Activated naive CD4-positive, alpha-beta T cell treated with anti-CD3 and anti-CD28 coated beads, Interleukin-2, amount 10 ng/mL, durations not matched to agents 7 days and 5 days (primary cell): Measurements from ENCODE around the gene OR51V1.

Source experiments
- CTCF ChIA-PET: fragments of 350-600 bp; sonication (Branson Sonifier 250); formaldehyde crosslinking; loops from one replicate; lab custom pipeline; 2021; ENCODE audit warnings: antibody characterized with exemption; lab: Charles Lee
- DNase-seq: peaks from one replicate; pipeline ENCODE4 v3.0.0-alpha.2; 2020
- H3K27ac Mint-ChIP-seq: one replicate; pipeline ENCODE4 v1.8.0; 2021; ENCODE audit warnings: mild to moderate bottlenecking, moderate library complexity, mixed read lengths
- H3K27me3 Mint-ChIP-seq: one replicate; pipeline ENCODE4 v1.8.0; 2021; ENCODE audit warnings: mild to moderate bottlenecking, mixed read lengths
- H3K36me3 Mint-ChIP-seq: one replicate; pipeline ENCODE4 v1.8.0; 2021; ENCODE audit warnings: mixed read lengths
- H3K4me1 Mint-ChIP-seq: one replicate; pipeline ENCODE4 v1.8.0; 2021; ENCODE audit warnings: mixed read lengths
- H3K4me3 Mint-ChIP-seq: one replicate; pipeline ENCODE4 v1.8.0; 2021; ENCODE audit warnings: mild to moderate bottlenecking, moderate library complexity, mixed read lengths
- H3K9me3 Mint-ChIP-seq: one replicate; pipeline ENCODE4 v1.8.0; 2021; ENCODE audit warnings: mixed read lengths

OR51V1 gene

GRCh38 chr11:5224538-5225479, 24.3 kb upstream of the OR51V1 start:
- CTCF ChIA-PET: no interaction called here
- DNase-seq: no peak
- Mint-ChIP-seq H3K36me3 (no peaks in the 10 kb centered on the region), H3K27me3 (no peaks in the 10 kb centered on the region), H3K4me1 (no peaks in the 10 kb centered on the region), H3K9me3 (no peaks in the 10 kb centered on the region), H3K4me3 (no peak overlapping the region), H3K27ac (no peak overlapping the region)

GRCh38 chr11:5223686-5224085, 23.2 kb upstream of the OR51V1 start:
- CTCF ChIA-PET: no interaction called here
- Mint-ChIP-seq H3K36me3 (no peaks in the 10 kb centered on the region), H3K27me3 (no peaks in the 10 kb centered on the region), H3K4me3 (no peak overlapping the region), H3K9me3 (no peaks in the 10 kb centered on the region), H3K4me1 (no peaks in the 10 kb centered on the region), H3K27ac (no peak overlapping the region)
- DNase-seq: no peak

- no peak overlapping the region for H3K27ac Mint-ChIP-seq
- H3K4me1 Mint-ChIP-seq: no peaks in the 10 kb centered on the region
- CTCF ChIA-PET: no interaction called here
- no peaks in the 10 kb centered on the region for H3K27me3 Mint-ChIP-seq
- no peaks in the 10 kb centered on the region for H3K9me3 Mint-ChIP-seq
- DNase-seq: no peak
- H3K36me3 Mint-ChIP-seq: no peaks in the 10 kb centered on the region
- no peak overlapping the region for H3K4me3 Mint-ChIP-seq
Observed at GRCh38 chr11:5223146-5223545, 22.7 kb upstream of the OR51V1 start.

GRCh38 chr11:5210376-5210885, 9.9 kb upstream of the OR51V1 start:
- Mint-ChIP-seq H3K9me3 (no peaks in the 10 kb centered on the region), H3K27me3 (no peaks in the 10 kb centered on the region), H3K36me3 (no peaks in the 10 kb centered on the region), H3K27ac (no peak overlapping the region), H3K4me3 (no peak overlapping the region), H3K4me1 (no peaks in the 10 kb centered on the region)
- DNase-seq: no peak
- CTCF ChIA-PET: no interaction called here

GRCh38 chr11:5204787-5205186, 4.3 kb upstream of the OR51V1 start:
- Mint-ChIP-seq H3K4me1 (no peaks in the 10 kb centered on the region), H3K36me3 (no peaks in the 10 kb centered on the region), H3K27me3 (no peaks in the 10 kb centered on the region), H3K4me3 (no peak overlapping the region), H3K9me3 (no peaks in the 10 kb centered on the region), H3K27ac (no peak overlapping the region)
- DNase-seq: no peak
- CTCF ChIA-PET: no interaction called here

- DNase-seq: no peak
- Mint-ChIP-seq H3K4me3 (no peak overlapping the region), H3K27ac (no peak overlapping the region), H3K4me1 (no peaks in the 10 kb centered on the region), H3K36me3 (no peaks in the 10 kb centered on the region), H3K9me3 (no peaks in the 10 kb centered on the region), H3K27me3 (no peaks in the 10 kb centered on the region)
- CTCF ChIA-PET: no interaction called here
Observed at GRCh38 chr11:5203366-5203765, 2.9 kb upstream of the OR51V1 start.

GRCh38 chr11:5198285-5198684, 2.2 kb downstream of the OR51V1 start:
- Mint-ChIP-seq H3K36me3 (no peaks in the 10 kb centered on the region), H3K4me1 (no peaks in the 10 kb centered on the region), H3K27ac (no peak overlapping the region), H3K27me3 (no peaks in the 10 kb centered on the region), H3K4me3 (no peak overlapping the region), H3K9me3 (no peaks in the 10 kb centered on the region)
- DNase-seq: no peak
- CTCF ChIA-PET: no interaction called here

- H3K4me3 Mint-ChIP-seq: no peak overlapping the region
- CTCF ChIA-PET: no interaction called here
- no peak overlapping the region for H3K27ac Mint-ChIP-seq
- H3K27me3 Mint-ChIP-seq: no peaks in the 10 kb centered on the region
- H3K9me3 Mint-ChIP-seq: no peaks in the 10 kb centered on the region
- no peaks in the 10 kb centered on the region for H3K36me3 Mint-ChIP-seq
- no peak for DNase-seq
- no peaks in the 10 kb centered on the region for H3K4me1 Mint-ChIP-seq
Observed at GRCh38 chr11:5197536-5197935, 2.9 kb downstream of the OR51V1 start.

GRCh38 chr11:5196731-5197130, 3.8 kb downstream of the OR51V1 start:
- no peak overlapping the region for H3K4me3 Mint-ChIP-seq
- CTCF ChIA-PET: no interaction called here
- H3K9me3 Mint-ChIP-seq: no peaks in the 10 kb centered on the region
- no peak for DNase-seq
- no peaks in the 10 kb centered on the region for H3K4me1 Mint-ChIP-seq
- H3K27me3 Mint-ChIP-seq: no peaks in the 10 kb centered on the region
- no peaks in the 10 kb centered on the region for H3K36me3 Mint-ChIP-seq
- H3K27ac Mint-ChIP-seq: no peak overlapping the region

GRCh38 chr11:5196067-5196466, 4.4 kb downstream of the OR51V1 start:
- CTCF ChIA-PET: no interaction called here
- Mint-ChIP-seq H3K4me3 (no peak overlapping the region), H3K4me1 (no peaks in the 10 kb centered on the region), H3K27me3 (no peaks in the 10 kb centered on the region), H3K27ac (no peak overlapping the region), H3K9me3 (no peaks in the 10 kb centered on the region), H3K36me3 (no peaks in the 10 kb centered on the region)
- no peak for DNase-seq

- CTCF ChIA-PET: no interaction called here
- no peak overlapping the region for H3K4me3 Mint-ChIP-seq
- H3K27me3 Mint-ChIP-seq: no peaks in the 10 kb centered on the region
Observed at GRCh38 chr11:5192738-5193137, 7.7 kb downstream of the OR51V1 start.

GRCh38 chr11:5188201-5188600, 12.3 kb downstream of the OR51V1 start:
- Mint-ChIP-seq H3K36me3 (no peaks in the 10 kb centered on the region), H3K27ac (no peak overlapping the region), H3K4me3 (no peak overlapping the region), H3K4me1 (no peaks in the 10 kb centered on the region), H3K27me3 (no peaks in the 10 kb centered on the region), H3K9me3 (no peaks in the 10 kb centered on the region)
- CTCF ChIA-PET: no interaction called here
- DNase-seq: no peak

More at GRCh38 chr11:5192738-5193137, 7.7 kb downstream of the OR51V1 start:
- DNase-seq: no peak
- H3K9me3 Mint-ChIP-seq: no peaks in the 10 kb centered on the region
- H3K27ac Mint-ChIP-seq: no peak overlapping the region
- H3K36me3 Mint-ChIP-seq: no peaks in the 10 kb centered on the region
- H3K4me1 Mint-ChIP-seq: no peaks in the 10 kb centered on the region

GRCh38 chr11:5178046-5178837, 22.2 kb downstream of the OR51V1 start:
- no peak overlapping the region for H3K27ac Mint-ChIP-seq
- H3K36me3 Mint-ChIP-seq: no peaks in the 10 kb centered on the region
- no peaks in the 10 kb centered on the region for H3K4me1 Mint-ChIP-seq
- H3K4me3 Mint-ChIP-seq: no peak overlapping the region
- CTCF ChIA-PET: no interaction called here
- no peak for DNase-seq
- no peaks in the 10 kb centered on the region for H3K27me3 Mint-ChIP-seq
- no peaks in the 10 kb centered on the region for H3K9me3 Mint-ChIP-seq

- CTCF ChIA-PET: no interaction called here
- Mint-ChIP-seq H3K27ac (no peak overlapping the region), H3K4me3 (no peak overlapping the region), H3K4me1 (no peaks in the 10 kb centered on the region), H3K36me3 (no peaks in the 10 kb centered on the region), H3K27me3 (no peaks in the 10 kb centered on the region), H3K9me3 (no peaks in the 10 kb centered on the region)
- no peak for DNase-seq
Observed at GRCh38 chr11:5174934-5175333, 25.5 kb downstream of the OR51V1 start.
